Measurements from ENCODE around the gene SWT1. TPM values are rescaled to one million over a fixed set of nuclear protein-coding genes. Genes with fewer than 3 reads are reported as not detected.

Gene SWT1
- total and polyA plus RNA-seq, 4 experiments from 2014 or later, result 5.8 to 10.6 (median 7.8) TPM

- peaks cover 16 to 29% of the 10 kb centered on the region in 2 donors for H3K36me3 Mint-ChIP-seq
- Histone ChIP-seq H3K27ac (ENCODE audit: low read depth, low read length) (no peak overlapping the region), H3K27me3 (ENCODE audit: insufficient read depth, low read length) (no peaks in the 10 kb centered on the region), H3K36me3 (ENCODE audit: insufficient read depth, low read length) (no peaks in the 10 kb centered on the region), H3K4me1 (ENCODE audit: insufficient read depth, low read length) (peaks cover 63% of the 10 kb centered on the region), H3K4me3 (ENCODE audit: low read length in 2 of 2) (no peak overlapping the region), H3K9me3 (ENCODE audit: control insufficient read depth in 1 of 2, low read length in 2 of 2) (no peaks in the 10 kb centered on the region)
- ChIA-PET CTCF (ENCODE audit: partially characterized antibody) (interaction anchor here (1.0 to 5.2 kb wide), 9 partner anchors 12 to 400 kb away, joined by 3 to 28 read pairs (median 5); no protein-coding TSS in a partner anchor), POLR2A (ENCODE audit: partially characterized antibody) (interaction anchor here (0.9 to 7.8 kb wide), 22 partner anchors 10 to 400 kb away, joined by 3 to 174 read pairs (median 10); partner anchors contain the start of genes IVNS1ABP, NIBAN1, SWT1 and TRMT1L)
- H3K9me3 Mint-ChIP-seq, result peaks cover 0 to 20% (median 7%) of the 10 kb centered on the region in 8 donors
- H3K4me1 Mint-ChIP-seq, result peaks cover 46 to 72% (median 61%) of the 10 kb centered on the region in 4 donors
- H3K4me3 Mint-ChIP-seq, result peak overlapping the region; percentile 46 to 89 (median 76)
- peak overlapping the region; percentile 86 to 97 (median 95) for H3K27ac Mint-ChIP-seq
- peak in 2 of 5 donors; percentile 7 to 38 for DNase-seq
- intact Hi-C loops (cut with micrococcal nuclease), result loop anchor here (2.0 kb wide), 1 partner anchor 36 kb away; the partner anchor contains the start of gene IVNS1ABP
- no peaks in the 10 kb centered on the region for H3K27me3 Mint-ChIP-seq
Measured at GRCh38 chr1:185280589-185280988, 123.6 kb downstream of the SWT1 start.

- Mint-ChIP-seq H3K4me1 (peaks cover 46 to 76% (median 64%) of the 10 kb centered on the region in 4 donors), H3K36me3 (peaks cover 16 to 29% of the 10 kb centered on the region in 2 donors), H3K4me3 (peak overlapping the region; percentile 33 to 89 (median 78)), H3K27me3 (no peaks in the 10 kb centered on the region), H3K9me3 (peaks cover 0 to 20% (median 7%) of the 10 kb centered on the region in 8 donors), H3K27ac (peak overlapping the region; percentile 86 to 97 (median 95))
- Histone ChIP-seq H3K4me1 (ENCODE audit: insufficient read depth, low read length) (peaks cover 65% of the 10 kb centered on the region), H3K36me3 (ENCODE audit: insufficient read depth, low read length) (no peaks in the 10 kb centered on the region), H3K4me3 (ENCODE audit: low read length in 2 of 2) (no peak overlapping the region), H3K9me3 (ENCODE audit: control insufficient read depth in 1 of 2, low read length in 2 of 2) (no peaks in the 10 kb centered on the region), H3K27me3 (ENCODE audit: insufficient read depth, low read length) (no peaks in the 10 kb centered on the region), H3K27ac (ENCODE audit: low read depth, low read length) (peak overlapping the region; percentile 31)
- intact Hi-C loops (cut with micrococcal nuclease), result loop anchor here (1.0 to 2.0 kb wide), 3 partner anchors 15 to 43 kb away; partner anchors contain the start of gene IVNS1ABP
- DNase-seq, result peak; percentile 62 to 80 (median 76)
- ChIA-PET CTCF (ENCODE audit: partially characterized antibody) (interaction anchor here (0.9 to 5.2 kb wide), 14 partner anchors 9 to 400 kb away, joined by 3 to 28 read pairs (median 4); partner anchors contain the start of gene IVNS1ABP), POLR2A (ENCODE audit: partially characterized antibody) (interaction anchor here (0.7 to 7.8 kb wide), 26 partner anchors 10 to 414 kb away, joined by 3 to 174 read pairs (median 8); partner anchors contain the start of genes IVNS1ABP, NIBAN1, SWT1 and TRMT1L)
Measured at GRCh38 chr1:185281245-185281644, 124.3 kb downstream of the SWT1 start.

- peak overlapping the region in 6 of 7 donors; percentile 10 to 96 (median 90) for H3K27ac Mint-ChIP-seq
- POLR2A ChIA-PET (ENCODE audit: partially characterized antibody), result interaction anchor here (1.2 to 7.8 kb wide), 3 partner anchors 9 to 44 kb away, joined by 5 to 174 read pairs (median 60); partner anchors contain the start of gene IVNS1ABP
- DNase-seq, result no peak
- Histone ChIP-seq H3K4me1 (ENCODE audit: insufficient read depth, low read length) (peaks cover 71% of the 10 kb centered on the region), H3K36me3 (ENCODE audit: insufficient read depth, low read length) (no peaks in the 10 kb centered on the region), H3K27ac (ENCODE audit: low read depth, low read length) (no peak overlapping the region), H3K27me3 (ENCODE audit: insufficient read depth, low read length) (no peaks in the 10 kb centered on the region), H3K9me3 (ENCODE audit: control insufficient read depth in 1 of 2, low read length in 2 of 2) (no peaks in the 10 kb centered on the region), H3K4me3 (ENCODE audit: low read length in 2 of 2) (no peak overlapping the region)
- peak overlapping the region in 1 of 8 donors; percentile 23 for H3K4me3 Mint-ChIP-seq
- CTCF ChIA-PET (ENCODE audit: partially characterized antibody), result interaction anchor here (0.9 kb wide), 1 partner anchor 126 kb away, joined by 3 read pairs; no protein-coding TSS in a partner anchor
- H3K27me3 Mint-ChIP-seq, result no peaks in the 10 kb centered on the region
- peaks cover 0 to 11% (median 5%) of the 10 kb centered on the region in 8 donors for H3K9me3 Mint-ChIP-seq
- peaks cover 14 to 18% of the 10 kb centered on the region in 2 donors for H3K36me3 Mint-ChIP-seq
- intact Hi-C loops (cut with micrococcal nuclease), result no loop called here
- peaks cover 52 to 78% (median 66%) of the 10 kb centered on the region in 4 donors for H3K4me1 Mint-ChIP-seq
Measured at GRCh38 chr1:185284116-185284515, 127.1 kb downstream of the SWT1 start.

GRCh38 chr1:185284533-185285276 is 127.7 kb downstream of the SWT1 start:
- Mint-ChIP-seq H3K27ac (peak overlapping the region; percentile 10 to 96 (median 82)), H3K4me1 (peaks cover 51 to 78% (median 62%) of the 10 kb centered on the region in 4 donors), H3K9me3 (peaks cover 0 to 8% (median 3%) of the 10 kb centered on the region in 8 donors), H3K36me3 (peaks cover 14 to 17% of the 10 kb centered on the region in 2 donors), H3K4me3 (peak overlapping the region in 2 of 8 donors; percentile 39 to 40), H3K27me3 (no peaks in the 10 kb centered on the region)
- intact Hi-C loops (cut with micrococcal nuclease), result no loop called here
- H3K4me3 ChIP-seq (ENCODE audit: low read length in 2 of 2), result no peak overlapping the region
- CTCF ChIA-PET (ENCODE audit: partially characterized antibody), result interaction anchor here (0.9 to 1.4 kb wide), 2 partner anchors 31 to 127 kb away, joined by 3 read pairs; no protein-coding TSS in a partner anchor
- no peak overlapping the region for H3K27ac ChIP-seq (ENCODE audit: low read depth, low read length)
- no peaks in the 10 kb centered on the region for H3K27me3 ChIP-seq (ENCODE audit: insufficient read depth, low read length)
- H3K9me3 ChIP-seq (ENCODE audit: control insufficient read depth in 1 of 2, low read length in 2 of 2), result no peaks in the 10 kb centered on the region
- POLR2A ChIA-PET (ENCODE audit: partially characterized antibody), result interaction anchor here (0.6 to 7.8 kb wide), 4 partner anchors 8 to 283 kb away, joined by 3 to 174 read pairs (median 32); partner anchors contain the start of gene IVNS1ABP
- DNase-seq, result no peak
- no peaks in the 10 kb centered on the region for H3K36me3 ChIP-seq (ENCODE audit: insufficient read depth, low read length)
- H3K4me1 ChIP-seq (ENCODE audit: insufficient read depth, low read length), result peaks cover 66% of the 10 kb centered on the region

- peaks cover 8 to 13% of the 10 kb centered on the region in 2 donors for H3K36me3 Mint-ChIP-seq
- no peak overlapping the region for H3K27ac ChIP-seq (ENCODE audit: low read depth, low read length)
- H3K9me3 ChIP-seq (ENCODE audit: control insufficient read depth in 1 of 2, low read length in 2 of 2), result no peaks in the 10 kb centered on the region
- H3K27ac Mint-ChIP-seq, result peak overlapping the region in 1 of 7 donors; percentile 23
- POLR2A ChIA-PET (ENCODE audit: partially characterized antibody), result no interaction called here
- no peak for DNase-seq
- intact Hi-C loops (cut with micrococcal nuclease), result no loop called here
- peaks cover 40% of the 10 kb centered on the region for H3K4me1 ChIP-seq (ENCODE audit: insufficient read depth, low read length)
- no peak overlapping the region for H3K4me3 ChIP-seq (ENCODE audit: low read length in 2 of 2)
- H3K36me3 ChIP-seq (ENCODE audit: insufficient read depth, low read length), result no peaks in the 10 kb centered on the region
- H3K4me1 Mint-ChIP-seq, result peaks cover 32 to 51% (median 36%) of the 10 kb centered on the region in 4 donors
- no peak overlapping the region for H3K4me3 Mint-ChIP-seq
- no peaks in the 10 kb centered on the region for H3K27me3 Mint-ChIP-seq
- H3K9me3 Mint-ChIP-seq, result peaks cover 0 to 4% (median 0%) of the 10 kb centered on the region in 8 donors
- H3K27me3 ChIP-seq (ENCODE audit: insufficient read depth, low read length), result no peaks in the 10 kb centered on the region
- CTCF ChIA-PET (ENCODE audit: partially characterized antibody), result no interaction called here
Measured at GRCh38 chr1:185287451-185287850, 130.5 kb downstream of the SWT1 start.

GRCh38 chr1:185288435-185288834 is 131.5 kb downstream of the SWT1 start:
- Mint-ChIP-seq H3K36me3 (peaks cover 11 to 17% of the 10 kb centered on the region in 2 donors), H3K4me1 (peaks cover 26 to 48% (median 28%) of the 10 kb centered on the region in 4 donors), H3K9me3 (peaks cover 0 to 4% (median 0%) of the 10 kb centered on the region in 8 donors)

More at GRCh38 chr1:185288435-185288834, 131.5 kb downstream of the SWT1 start:
- CTCF ChIA-PET (ENCODE audit: partially characterized antibody), result interaction anchor here (1.0 kb wide), 1 partner anchor 11 kb away, joined by 3 read pairs; no protein-coding TSS in a partner anchor
- H3K4me1 ChIP-seq (ENCODE audit: insufficient read depth, low read length), result peaks cover 30% of the 10 kb centered on the region
- Mint-ChIP-seq H3K27me3 (no peaks in the 10 kb centered on the region), H3K4me3 (peak overlapping the region in 1 of 8 donors; percentile 1), H3K27ac (peak overlapping the region in 1 of 7 donors; percentile 63)
- POLR2A ChIA-PET (ENCODE audit: partially characterized antibody), result no interaction called here
- no peak overlapping the region for H3K4me3 ChIP-seq (ENCODE audit: low read length in 2 of 2)
- no peaks in the 10 kb centered on the region for H3K27me3 ChIP-seq (ENCODE audit: insufficient read depth, low read length)
- H3K27ac ChIP-seq (ENCODE audit: low read depth, low read length), result no peak overlapping the region
- no peaks in the 10 kb centered on the region for H3K36me3 ChIP-seq (ENCODE audit: insufficient read depth, low read length)
- DNase-seq, result no peak
- intact Hi-C loops (cut with micrococcal nuclease), result no loop called here
- no peaks in the 10 kb centered on the region for H3K9me3 ChIP-seq (ENCODE audit: control insufficient read depth in 1 of 2, low read length in 2 of 2)
